HUES48 (cell line): Measurements from ENCODE around the gene RAP2A.

Experiments used
- H3K27ac ChIP-seq: one replicate; pipeline ENCODE4 v1.7.0; 2013; ENCODE audit warnings: low read depth, low read length, inconsistent platforms
- H3K27me3 ChIP-seq: 2 replicates; pipeline ENCODE4 v1.6.1; 2013; ENCODE audit warnings: mild to moderate bottlenecking, low read length; ENCODE audit not compliant: control insufficient read depth, insufficient read depth
- H3K36me3 ChIP-seq: 2 replicates; pipeline ENCODE4 v1.6.1; 2013; ENCODE audit warnings: low read length; ENCODE audit not compliant: control insufficient read depth, insufficient read depth
- H3K4me1 ChIP-seq: 2 replicates; pipeline ENCODE4 v1.6.1; 2013; ENCODE audit warnings: mild to moderate bottlenecking, low read length; ENCODE audit not compliant: control insufficient read depth, insufficient read depth
- H3K4me3 ChIP-seq: 2 replicates; pipeline ENCODE4 v1.5.1; 2013; ENCODE audit warnings: mild to moderate bottlenecking, low read depth, low read length
- H3K9ac ChIP-seq: 2 replicates; pipeline ENCODE4 v1.6.1; 2013; ENCODE audit warnings: mild to moderate bottlenecking, low read depth, low read length, moderate library complexity
- H3K9me3 ChIP-seq: 2 replicates; pipeline ENCODE4 v1.6.1; 2013; ENCODE audit warnings: low read length; ENCODE audit not compliant: control insufficient read depth, insufficient read depth

Gene RAP2A

DNA sequence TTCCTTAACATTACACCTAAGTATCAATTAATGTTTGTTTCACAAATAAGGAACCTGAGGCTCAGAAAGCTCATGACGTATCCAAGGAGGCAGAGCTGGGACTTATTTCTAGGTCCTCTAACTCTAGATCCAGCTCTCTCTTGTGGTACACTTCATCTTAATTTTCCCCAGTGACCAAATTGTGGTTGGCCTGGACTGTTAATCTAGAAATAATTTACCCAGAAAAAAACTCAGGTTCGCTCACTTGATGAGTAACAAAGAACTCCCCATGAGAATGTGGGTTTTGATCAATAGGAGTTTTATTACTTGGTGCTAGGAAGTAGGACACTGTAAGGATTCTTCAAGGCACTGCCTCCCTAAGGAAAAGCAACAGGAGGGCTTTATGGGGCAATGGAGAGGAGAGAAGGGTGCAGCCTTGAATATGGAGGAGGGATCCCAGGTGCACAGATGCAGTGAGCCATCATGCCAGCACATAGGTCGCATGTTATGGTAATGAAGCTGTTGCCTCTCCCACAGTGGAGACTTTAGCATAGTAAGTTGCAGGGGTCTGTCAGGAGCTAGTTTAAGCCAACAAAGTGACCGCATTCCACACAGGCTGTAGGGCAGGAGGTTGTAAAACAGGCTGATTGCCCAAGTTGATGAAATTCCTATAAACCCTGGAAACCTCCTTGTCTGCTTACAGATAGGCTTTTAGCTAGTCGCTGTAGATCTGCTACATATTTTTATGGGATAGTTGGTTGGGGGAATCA lies 14.7 kb downstream of the RAP2A start:
- no peaks in the 10 kb centered on the region for H3K9me3 ChIP-seq
- H3K27ac ChIP-seq: no peak overlapping the region
- H3K4me3 ChIP-seq: no peak overlapping the region
- H3K9ac ChIP-seq: no peak overlapping the region
- H3K4me1 ChIP-seq: peaks cover 16% of the 10 kb centered on the region; the same call in 1 of the 2 replicates
- no peaks in the 10 kb centered on the region for H3K27me3 ChIP-seq
- peaks cover 16% of the 10 kb centered on the region; the same call in 1 of the 2 replicates for H3K36me3 ChIP-seq

- 0 out of 2 replicates have a peak, but pooled peaks cover 5% of the 10 kb centered on the region for H3K36me3 ChIP-seq
- H3K4me3 ChIP-seq: no peak overlapping the region
- H3K4me1 ChIP-seq: peaks cover 13% of the 10 kb centered on the region; the same call in 1 of the 2 replicates
- H3K27me3 ChIP-seq: no peaks in the 10 kb centered on the region
- H3K9me3 ChIP-seq: no peaks in the 10 kb centered on the region
- H3K27ac ChIP-seq: no peak overlapping the region
- no peak overlapping the region for H3K9ac ChIP-seq
Observed at GRCh38 chr13:97454699-97455098, 20.7 kb downstream of the RAP2A start.

GRCh38 chr13:97456047-97456446 lies 22.1 kb downstream of the RAP2A start:
- no peaks in the 10 kb centered on the region for H3K9me3 ChIP-seq
- H3K4me3 ChIP-seq: no peak overlapping the region
- H3K36me3 ChIP-seq: 0 out of 2 replicates have a peak, but pooled peaks cover 5% of the 10 kb centered on the region
- H3K9ac ChIP-seq: no peak overlapping the region
- H3K27me3 ChIP-seq: no peaks in the 10 kb centered on the region
- peaks cover 13% of the 10 kb centered on the region; the same call in 1 of the 2 replicates for H3K4me1 ChIP-seq
- no peak overlapping the region for H3K27ac ChIP-seq

DNA sequence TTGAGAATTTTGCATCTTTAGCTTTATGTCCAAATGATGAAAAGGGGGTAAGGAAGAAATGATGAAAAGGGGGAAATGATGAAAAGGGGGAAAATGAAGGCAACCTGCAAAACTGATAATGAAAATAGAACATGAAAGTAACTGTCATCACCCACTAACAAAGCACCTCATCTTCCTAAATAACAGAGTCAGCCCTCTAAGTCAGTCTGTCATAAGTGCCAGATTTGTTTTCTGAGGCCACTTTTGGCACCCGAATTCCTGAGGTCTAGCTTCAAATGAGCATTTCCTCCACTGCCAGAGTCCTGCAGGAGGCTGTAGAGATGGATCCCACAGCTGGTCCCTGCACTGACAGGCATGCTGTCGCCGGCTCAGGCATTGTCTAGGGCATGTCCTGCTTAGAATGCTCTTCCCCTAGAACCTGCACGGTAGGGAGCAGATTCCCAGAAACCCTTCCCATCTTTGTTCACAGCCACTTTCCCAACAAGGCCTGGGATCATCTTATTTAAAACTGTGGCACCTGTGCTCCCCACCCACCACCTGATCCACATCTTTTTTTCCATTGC lies 25.3 kb downstream of the RAP2A start:
- no peak overlapping the region for H3K4me3 ChIP-seq
- peaks cover 5% of the 10 kb centered on the region; the same call in 1 of the 2 replicates for H3K4me1 ChIP-seq
- H3K36me3 ChIP-seq: peaks cover 3% of the 10 kb centered on the region
- no peaks in the 10 kb centered on the region for H3K9me3 ChIP-seq
- no peaks in the 10 kb centered on the region for H3K27me3 ChIP-seq
- no peak overlapping the region for H3K9ac ChIP-seq
- no peak overlapping the region for H3K27ac ChIP-seq

DNA sequence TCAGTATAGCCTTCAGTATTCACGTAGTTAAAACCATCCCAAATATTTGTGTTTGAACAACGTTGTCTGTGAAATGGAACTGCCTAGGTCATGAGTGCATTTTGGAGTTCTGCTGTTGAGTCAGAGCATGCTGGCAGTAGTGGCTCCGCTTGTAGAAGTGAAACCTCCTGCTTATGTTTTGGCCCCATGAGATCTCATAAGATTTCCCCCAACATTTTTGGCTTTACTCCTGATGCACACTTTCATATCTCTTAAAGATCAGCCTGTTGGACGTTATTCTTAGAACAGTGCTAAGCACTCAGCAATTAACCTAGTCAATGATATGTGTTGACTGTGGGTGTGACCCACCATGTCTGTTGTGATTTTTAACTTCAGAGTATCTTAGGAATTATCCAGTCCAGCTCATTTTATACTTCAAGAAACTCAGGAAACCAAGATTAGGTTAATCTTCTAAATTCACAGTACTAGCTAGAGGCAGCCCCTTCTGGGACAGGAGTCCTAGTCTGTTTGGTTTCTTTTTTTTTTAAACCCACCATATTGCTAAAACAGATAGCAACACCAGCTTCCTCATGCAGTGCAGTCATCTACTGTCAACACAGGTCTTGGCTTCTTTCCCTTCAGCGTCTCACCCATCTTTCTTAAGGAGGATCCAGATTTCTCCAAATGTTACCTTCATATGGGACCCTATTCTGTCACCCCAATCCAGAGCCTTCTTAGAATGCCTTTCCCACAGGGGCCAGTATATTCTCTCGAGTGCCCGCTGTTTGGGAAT lies 26.2 kb downstream of the RAP2A start:
- Histone ChIP-seq H3K27ac (no peak overlapping the region), H3K4me3 (no peak overlapping the region), H3K27me3 (no peaks in the 10 kb centered on the region), H3K36me3 (peaks cover 11% of the 10 kb centered on the region), H3K4me1 (peaks cover 5% of the 10 kb centered on the region; the same call in 1 of the 2 replicates), H3K9me3 (no peaks in the 10 kb centered on the region), H3K9ac (no peak overlapping the region)

DNA sequence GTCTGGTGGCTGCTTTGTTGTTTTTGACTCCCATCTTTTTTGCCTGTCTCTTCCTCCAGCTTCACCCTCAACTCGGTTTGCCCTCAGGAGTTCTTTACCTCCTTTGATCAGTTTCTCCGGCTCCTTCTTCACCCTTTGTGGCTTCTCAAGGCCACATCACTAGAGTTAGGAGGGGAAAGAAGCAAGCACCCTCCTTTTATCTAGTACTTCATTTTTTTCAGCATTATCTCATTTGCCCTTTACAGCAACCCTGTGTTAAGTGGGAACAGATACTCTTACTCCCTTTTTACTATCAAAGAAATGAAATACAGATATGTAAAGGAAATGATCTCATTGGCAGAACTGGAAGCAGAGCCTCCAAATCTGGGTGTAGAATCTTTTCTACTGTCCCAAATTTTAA lies 26.9 kb downstream of the RAP2A start:
- Histone ChIP-seq H3K27ac (no peak overlapping the region), H3K27me3 (no peaks in the 10 kb centered on the region), H3K36me3 (peaks cover 12% of the 10 kb centered on the region)

GRCh38 chr13:97464561-97464960 lies 30.6 kb downstream of the RAP2A start:
- Histone ChIP-seq H3K9me3 (no peaks in the 10 kb centered on the region), H3K36me3 (peaks cover 15% of the 10 kb centered on the region), H3K4me3 (no peak overlapping the region), H3K27me3 (no peaks in the 10 kb centered on the region), H3K9ac (no peak overlapping the region), H3K27ac (no peak overlapping the region), H3K4me1 (no peaks in the 10 kb centered on the region)

More for the DNA sequence above, 26.9 kb downstream of the RAP2A start:
- no peak overlapping the region for H3K4me3 ChIP-seq
- H3K4me1 ChIP-seq: peaks cover 4% of the 10 kb centered on the region; the same call in 1 of the 2 replicates
- H3K9me3 ChIP-seq: no peaks in the 10 kb centered on the region
- no peak overlapping the region for H3K9ac ChIP-seq

DNA sequence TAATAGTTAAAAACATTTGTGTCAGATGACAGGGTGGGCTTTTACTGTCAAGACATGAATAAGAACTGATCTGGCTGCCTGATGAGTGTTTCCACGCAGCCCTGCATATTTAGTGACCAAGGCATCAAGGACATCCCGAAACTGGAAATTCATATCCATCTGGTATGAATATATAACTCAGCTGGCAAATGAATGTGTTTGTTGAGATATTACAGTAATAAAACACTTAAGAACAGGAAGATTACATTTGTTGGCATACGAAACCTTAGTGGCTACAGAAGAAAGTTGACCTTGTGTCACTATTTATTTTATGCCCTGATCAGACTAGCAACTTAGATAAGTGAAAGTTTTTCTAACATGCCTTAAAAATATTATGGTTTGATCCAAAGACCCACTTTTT lies 32.8 kb downstream of the RAP2A start:
- H3K9ac ChIP-seq: no peak overlapping the region
- H3K36me3 ChIP-seq: peaks cover 15% of the 10 kb centered on the region
- no peak overlapping the region for H3K4me3 ChIP-seq
- H3K27ac ChIP-seq: no peak overlapping the region
- no peaks in the 10 kb centered on the region for H3K27me3 ChIP-seq
- no peaks in the 10 kb centered on the region for H3K9me3 ChIP-seq
- H3K4me1 ChIP-seq: no peaks in the 10 kb centered on the region

- H3K27ac ChIP-seq: no peak overlapping the region
- no peaks in the 10 kb centered on the region for H3K27me3 ChIP-seq
- H3K9me3 ChIP-seq: no peaks in the 10 kb centered on the region
- no peak overlapping the region for H3K4me3 ChIP-seq
- no peak overlapping the region for H3K9ac ChIP-seq
- H3K4me1 ChIP-seq: no peaks in the 10 kb centered on the region
- H3K36me3 ChIP-seq: peaks cover 15% of the 10 kb centered on the region
Observed at GRCh38 chr13:97468331-97468730, 34.4 kb downstream of the RAP2A start.

DNA sequence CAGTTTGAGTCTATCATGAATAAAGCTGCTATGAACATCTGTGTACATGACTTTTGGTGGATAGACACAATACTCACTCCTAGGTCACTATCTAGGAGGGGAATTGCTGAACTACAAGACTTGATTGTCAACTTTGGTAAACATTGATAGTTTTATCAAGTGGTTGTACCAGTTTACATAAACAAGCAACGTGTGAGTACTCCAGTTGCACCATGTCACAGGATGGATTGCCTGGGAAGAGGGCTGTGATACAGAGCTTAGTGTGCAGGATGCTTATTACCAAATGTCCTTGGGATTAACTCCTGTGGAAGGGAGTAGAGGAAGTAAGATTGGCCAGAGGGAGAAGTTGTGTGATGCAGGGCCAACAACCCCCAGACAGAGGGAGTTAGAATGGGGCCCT lies 37.7 kb downstream of the RAP2A start:
- H3K9ac ChIP-seq: no peak overlapping the region
- no peaks in the 10 kb centered on the region for H3K4me1 ChIP-seq
- no peak overlapping the region for H3K27ac ChIP-seq
- H3K9me3 ChIP-seq: no peaks in the 10 kb centered on the region
- no peaks in the 10 kb centered on the region for H3K36me3 ChIP-seq
- H3K4me3 ChIP-seq: no peak overlapping the region
- H3K27me3 ChIP-seq: no peaks in the 10 kb centered on the region
